Trophoblast cell (in vitro differentiated cells and primary cell): ENCODE data around the gene RFFL.

Source experiments
- DNase-seq, 2 donors: peaks; one replicate each; pipeline ENCODE4 v3.0.0-alpha.2; 2016
- H2AFZ ChIP-seq: 2 replicates; pipeline ENCODE4 v1.6.1; 2013; ENCODE audit warnings: low read length, moderate library complexity, mild to moderate bottlenecking; ENCODE audit not compliant: insufficient read depth, poor library complexity
- H2AK5ac ChIP-seq: 2 replicates; pipeline ENCODE4 v1.6.1; 2013; ENCODE audit warnings: mild to moderate bottlenecking, low read length
- H2BK120ac ChIP-seq: 2 replicates; pipeline ENCODE4 v1.6.1; 2013; ENCODE audit warnings: low read length, mild to moderate bottlenecking, moderate library complexity; ENCODE audit not compliant: insufficient read depth, poor library complexity
- H2BK12ac ChIP-seq: 2 replicates; pipeline ENCODE4 v1.6.1; 2013; ENCODE audit warnings: mild to moderate bottlenecking, low read length, moderate library complexity
- H2BK5ac ChIP-seq: 2 replicates; pipeline ENCODE4 v1.6.1; 2013; ENCODE audit warnings: low read length, low read depth, moderate library complexity, mild to moderate bottlenecking; ENCODE audit not compliant: poor library complexity
- H3K14ac ChIP-seq: 2 replicates; pipeline ENCODE4 v1.6.1; 2013; ENCODE audit warnings: mild to moderate bottlenecking, low read length
- H3K18ac ChIP-seq: 2 replicates; pipeline ENCODE4 v1.6.1; 2013; ENCODE audit warnings: mild to moderate bottlenecking, low read length
- H3K23ac ChIP-seq: 2 replicates; pipeline ENCODE4 v1.6.1; 2013; ENCODE audit warnings: low read length
- H3K27ac ChIP-seq: 2 replicates; pipeline ENCODE4 v1.5.1; 2013; ENCODE audit warnings: low read depth, mild to moderate bottlenecking, inconsistent platforms, low read length, moderate library complexity
- H3K27me3 ChIP-seq: 2 replicates; pipeline ENCODE4 v1.6.1; 2013; ENCODE audit warnings: inconsistent platforms, mild to moderate bottlenecking, low read length, moderate library complexity; ENCODE audit not compliant: insufficient read depth
- H3K36me3 ChIP-seq, 2 experiments: 1 replicate in 1 of 2; 2 replicates in 1 of 2; pipeline ENCODE4 v1.6.1; 2013; ENCODE audit warnings: low read length in 2 of 2, mild to moderate bottlenecking in 2 of 2, moderate library complexity in 1 of 2; ENCODE audit not compliant: insufficient read depth in 2 of 2, control insufficient read depth in 1 of 2
- H3K4ac ChIP-seq: 2 replicates; pipeline ENCODE4 v1.6.1; 2013; ENCODE audit warnings: low read depth, mild to moderate bottlenecking, low read length, moderate library complexity
- H3K4me1 ChIP-seq, 2 experiments: 1 replicate in 1 of 2; 2 replicates in 1 of 2; pipeline ENCODE4 v1.6.1; 2013; ENCODE audit warnings: low read length in 2 of 2, mild to moderate bottlenecking in 2 of 2, moderate library complexity in 1 of 2; ENCODE audit not compliant: insufficient read depth in 2 of 2, control insufficient read depth in 1 of 2
- H3K4me2 ChIP-seq: 2 replicates; pipeline ENCODE4 v1.6.1; 2013; ENCODE audit warnings: inconsistent platforms, mild to moderate bottlenecking, low read length, moderate library complexity
- H3K4me3 ChIP-seq: 2 replicates; pipeline ENCODE4 v1.5.1; 2013; ENCODE audit warnings: mild to moderate bottlenecking, low read depth, low read length, inconsistent platforms
- H3K79me1 ChIP-seq: one replicate; pipeline ENCODE4 v1.6.1; 2013; ENCODE audit warnings: low read length
- H3K79me2 ChIP-seq: 2 replicates; pipeline ENCODE4 v1.6.1; 2013; ENCODE audit warnings: low read length, mild to moderate bottlenecking; ENCODE audit not compliant: control insufficient read depth, insufficient read depth, poor library complexity
- H3K9ac ChIP-seq: 2 replicates; pipeline ENCODE4 v1.6.1; 2013; ENCODE audit warnings: mild to moderate bottlenecking, low read length
- H3K9me3 ChIP-seq: 2 replicates; pipeline ENCODE4 v1.6.1; 2013; ENCODE audit warnings: low read depth, mild to moderate bottlenecking, control low read depth, inconsistent platforms, low read length; ENCODE audit not compliant: insufficient read depth
- H4K12ac ChIP-seq: 2 replicates; pipeline ENCODE4 v1.6.1; 2013; ENCODE audit warnings: low read depth, mild to moderate bottlenecking, low read length, moderate library complexity
- H4K8ac ChIP-seq: 2 replicates; pipeline ENCODE4 v1.6.1; 2013; ENCODE audit warnings: low read depth, mild to moderate bottlenecking, low read length, moderate library complexity
- H4K91ac ChIP-seq: one replicate; pipeline ENCODE4 v1.6.1; 2013; ENCODE audit warnings: low read depth, mild to moderate bottlenecking, low read length, moderate library complexity
- WGBS: extraction: QIAGEN DNeasy Blood & Tissue Kit; methylation state at CpG from one replicate; pipeline ENCODE4 v1.1.7; 2013; ENCODE audit warnings: missing lambda C conversion rate; ENCODE audit not compliant: insufficient read length, insufficient coverage; ENCODE audit errors: extremely low coverage; 5-methylcytosine and 5-hydroxymethylcytosine counted together

RFFL gene

DNA sequence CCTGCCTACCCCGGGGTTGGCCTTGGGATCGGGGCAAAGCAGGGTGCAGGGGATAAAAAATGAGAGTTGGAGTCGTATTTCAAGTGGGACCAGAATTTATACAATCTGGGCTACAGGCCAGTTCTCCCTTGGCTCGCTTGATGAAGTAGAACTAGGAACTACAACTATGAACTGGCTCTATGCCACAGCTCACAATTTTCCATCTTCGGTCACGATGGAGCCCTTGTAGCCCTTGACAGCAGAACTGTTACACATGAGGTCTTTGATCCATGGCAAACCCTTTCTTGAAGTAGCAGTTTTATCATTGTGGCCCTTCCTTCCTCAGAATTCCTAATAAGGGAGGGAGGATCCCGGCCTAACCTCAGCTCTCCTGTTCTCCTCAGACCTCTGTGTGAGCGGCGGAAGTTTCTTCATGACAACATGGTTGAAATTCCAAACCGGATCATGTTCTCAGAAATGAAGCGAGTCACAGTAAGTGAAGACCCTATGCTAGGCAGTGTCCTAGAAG lies 66.1 kb downstream of the RFFL start:
- no peak overlapping the region for H4K8ac ChIP-seq
- H3K9ac ChIP-seq = no peak overlapping the region
- H2BK120ac ChIP-seq = no peak overlapping the region
- H3K4me1 ChIP-seq = peaks cover 0 to 3% of the 10 kb centered on the region in 2 experiments
- H3K4me2 ChIP-seq = no peak overlapping the region
- H3K18ac ChIP-seq = no peak overlapping the region
- no peak overlapping the region for H2AK5ac ChIP-seq
- no peak overlapping the region for H3K4me3 ChIP-seq
- H3K4ac ChIP-seq = no peak overlapping the region
- no CpG with 5 or more reads among the region's 11 CpGs for WGBS
- no peaks in the 10 kb centered on the region for H3K27me3 ChIP-seq
- no peak overlapping the region for H4K12ac ChIP-seq
- H3K27ac ChIP-seq = no peak overlapping the region
- no peak overlapping the region for H3K23ac ChIP-seq
- H3K14ac ChIP-seq = no peak overlapping the region
- H3K9me3 ChIP-seq = no peaks in the 10 kb centered on the region
- H3K79me2 ChIP-seq = no peaks in the 10 kb centered on the region
- peaks cover 49 to 83% of the 10 kb centered on the region in 2 experiments for H3K36me3 ChIP-seq
- DNase-seq = no peak
- no peak overlapping the region for H4K91ac ChIP-seq
- no peak overlapping the region for H2BK5ac ChIP-seq
- no peak overlapping the region for H2AFZ ChIP-seq
- no peaks in the 10 kb centered on the region for H3K79me1 ChIP-seq
- H2BK12ac ChIP-seq = no peak overlapping the region

DNA sequence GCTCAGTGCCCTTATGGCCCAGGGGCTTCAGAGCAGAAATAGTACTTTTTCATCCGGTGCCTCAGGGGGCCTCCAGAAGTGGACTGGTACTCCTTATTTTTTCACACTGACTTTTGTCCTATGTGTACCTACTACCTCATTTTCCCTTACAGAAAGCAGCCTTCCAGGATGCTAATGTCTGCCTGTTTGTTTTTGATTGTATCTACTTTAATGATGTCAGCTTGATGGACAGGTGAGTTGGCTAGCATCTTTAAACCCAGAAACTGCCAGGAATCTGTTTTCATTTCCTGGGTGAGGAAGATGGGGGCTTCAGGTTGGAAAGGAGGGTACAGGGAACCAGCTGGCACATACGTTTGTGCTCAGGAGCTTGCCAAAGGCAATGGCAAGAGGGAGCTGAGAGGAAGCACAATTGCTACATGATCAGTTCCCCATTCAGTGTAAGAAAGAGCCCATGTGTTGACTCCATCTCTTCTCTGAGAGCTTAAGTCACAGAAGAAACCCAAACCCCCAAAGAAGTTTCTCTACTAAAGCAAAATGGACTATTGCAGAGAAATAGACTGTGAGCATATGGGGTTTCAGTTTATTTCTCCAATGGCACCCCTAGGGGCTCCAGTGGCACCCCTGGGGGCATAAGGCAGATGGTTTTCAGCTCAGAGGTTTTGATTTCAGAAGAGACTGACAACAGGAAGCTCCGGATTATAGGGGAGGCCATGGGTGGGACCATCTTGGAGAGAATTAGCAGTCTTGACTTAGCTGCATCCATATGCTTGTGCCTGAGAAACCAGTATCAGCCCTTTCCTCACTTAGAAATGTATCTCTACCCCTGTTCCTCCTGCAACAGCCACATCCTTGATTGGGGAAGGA lies 66.9 kb downstream of the RFFL start:
- no peak overlapping the region for H2BK5ac ChIP-seq
- no peak overlapping the region for H4K91ac ChIP-seq
- H2BK12ac ChIP-seq = no peak overlapping the region
- peaks cover 46 to 83% of the 10 kb centered on the region in 2 experiments for H3K36me3 ChIP-seq
- no peak overlapping the region for H2AK5ac ChIP-seq
- no peak for DNase-seq
- H3K14ac ChIP-seq = no peak overlapping the region
- no CpG with 5 or more reads among the region's 3 CpGs for WGBS
- H3K27me3 ChIP-seq = no peaks in the 10 kb centered on the region
- H3K23ac ChIP-seq = no peak overlapping the region
- H3K4ac ChIP-seq = no peak overlapping the region
- H2BK120ac ChIP-seq = no peak overlapping the region
- no peak overlapping the region for H4K12ac ChIP-seq
- no peak overlapping the region for H3K9ac ChIP-seq
- H3K9me3 ChIP-seq = no peaks in the 10 kb centered on the region
- no peak overlapping the region for H3K4me3 ChIP-seq
- no peak overlapping the region for H2AFZ ChIP-seq
- no peak overlapping the region for H3K18ac ChIP-seq
- H3K4me2 ChIP-seq = no peak overlapping the region
- no peaks in the 10 kb centered on the region for H3K79me1 ChIP-seq
- H3K79me2 ChIP-seq = no peaks in the 10 kb centered on the region
- peaks cover 0 to 3% of the 10 kb centered on the region in 2 experiments for H3K4me1 ChIP-seq
- no peak overlapping the region for H4K8ac ChIP-seq
- no peak overlapping the region for H3K27ac ChIP-seq

DNA sequence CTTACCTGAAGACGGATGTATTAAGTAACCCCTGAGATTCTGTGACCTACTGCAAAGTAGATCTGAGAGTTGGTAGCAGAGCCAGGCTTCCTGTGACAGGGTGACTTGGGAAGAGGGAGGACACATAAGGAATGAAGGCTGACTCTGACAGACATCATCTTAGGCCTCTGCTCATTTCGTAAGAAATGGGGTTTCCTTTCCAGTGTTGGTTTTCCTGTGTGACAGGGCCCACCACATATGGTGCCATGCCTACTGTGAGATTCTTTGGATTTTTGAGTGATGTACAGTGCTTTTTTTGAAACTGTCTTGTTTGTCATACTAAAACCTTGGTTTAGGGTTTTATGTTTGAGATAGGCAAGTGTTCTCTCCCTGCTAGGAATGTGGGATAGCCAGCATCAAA lies 70.5 kb downstream of the RFFL start:
- H3K9me3 ChIP-seq = no peaks in the 10 kb centered on the region
- no peak overlapping the region for H4K12ac ChIP-seq
- no peak overlapping the region for H4K8ac ChIP-seq
- no peak overlapping the region for H2BK5ac ChIP-seq
- H3K79me1 ChIP-seq = no peaks in the 10 kb centered on the region
- no peak overlapping the region for H2BK12ac ChIP-seq
- H3K27ac ChIP-seq = no peak overlapping the region
- H3K4ac ChIP-seq = no peak overlapping the region
- peaks cover 42 to 87% of the 10 kb centered on the region in 2 experiments for H3K36me3 ChIP-seq
- H3K4me3 ChIP-seq = no peak overlapping the region
- no peak overlapping the region for H3K4me2 ChIP-seq
- no peak overlapping the region for H2AK5ac ChIP-seq
- WGBS = no CpG with 5 or more reads among the region's 2 CpGs
- H4K91ac ChIP-seq = no peak overlapping the region
- no peak overlapping the region for H3K23ac ChIP-seq
- no peaks in the 10 kb centered on the region for H3K27me3 ChIP-seq
- H3K14ac ChIP-seq = no peak overlapping the region
- DNase-seq = no peak
- H3K9ac ChIP-seq = no peak overlapping the region
- no peaks in the 10 kb centered on the region for H3K4me1 ChIP-seq
- no peak overlapping the region for H2AFZ ChIP-seq
- no peak overlapping the region for H2BK120ac ChIP-seq
- H3K18ac ChIP-seq = no peak overlapping the region
- H3K79me2 ChIP-seq = no peaks in the 10 kb centered on the region

DNA sequence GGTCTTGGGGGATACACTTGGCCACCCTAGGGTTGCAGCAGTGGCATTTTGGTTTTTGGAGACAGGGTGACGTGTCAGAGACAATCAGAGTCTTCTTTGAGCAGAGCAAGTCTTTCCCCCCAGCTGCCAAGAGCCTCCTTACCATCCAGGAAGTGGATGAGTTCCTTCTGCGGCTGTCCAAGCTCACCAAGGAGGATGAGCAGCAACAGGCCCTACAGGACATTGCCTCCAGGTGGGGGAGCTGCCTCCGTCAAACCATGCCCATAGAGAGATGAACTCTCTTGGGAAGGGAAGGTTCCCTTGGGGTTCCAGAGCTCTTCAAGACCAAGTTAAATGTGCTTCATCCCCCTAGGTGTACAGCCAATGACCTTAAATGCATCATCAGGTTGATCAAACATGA lies 71.9 kb downstream of the RFFL start:
- DNase-seq = no peak
- H2AFZ ChIP-seq = no peak overlapping the region
- H2BK120ac ChIP-seq = no peak overlapping the region
- no peak overlapping the region for H4K12ac ChIP-seq
- H2BK12ac ChIP-seq = no peak overlapping the region
- no peak overlapping the region for H2BK5ac ChIP-seq
- no peak overlapping the region for H3K14ac ChIP-seq
- H3K9ac ChIP-seq = no peak overlapping the region
- H2AK5ac ChIP-seq = no peak overlapping the region
- peaks cover 38 to 75% of the 10 kb centered on the region in 2 experiments for H3K36me3 ChIP-seq
- H3K79me2 ChIP-seq = no peaks in the 10 kb centered on the region
- WGBS = no CpG with 5 or more reads among the region's 3 CpGs
- no peak overlapping the region for H3K23ac ChIP-seq
- no peak overlapping the region for H3K4ac ChIP-seq
- no peak overlapping the region for H3K18ac ChIP-seq
- no peak overlapping the region for H4K91ac ChIP-seq
- no peaks in the 10 kb centered on the region for H3K4me1 ChIP-seq
- no peak overlapping the region for H3K4me2 ChIP-seq
- H3K4me3 ChIP-seq = no peak overlapping the region
- H4K8ac ChIP-seq = no peak overlapping the region
- no peaks in the 10 kb centered on the region for H3K27me3 ChIP-seq
- no peaks in the 10 kb centered on the region for H3K79me1 ChIP-seq
- no peak overlapping the region for H3K27ac ChIP-seq
- no peaks in the 10 kb centered on the region for H3K9me3 ChIP-seq
